Adipocyte (in vitro differentiated cells): ENCODE measurements around the gene C9orf43.

Experiments used
- DNase-seq: peaks from one replicate; pipeline ENCODE4 v3.0.0-alpha.2; 2015; ENCODE audit warnings: low read depth
- H3K27me3 ChIP-seq: replicated peaks from 2 replicates; pipeline ENCODE4 v1.7.0; 2013; ENCODE audit warnings: mild to moderate bottlenecking, low read length, moderate library complexity; ENCODE audit not compliant: control insufficient read depth, insufficient read depth
- H3K36me3 ChIP-seq: 2 replicates; pipeline ENCODE4 v1.7.0; 2013; ENCODE audit warnings: low read length, mild to moderate bottlenecking, moderate library complexity; ENCODE audit not compliant: control insufficient read depth, insufficient read depth, severe bottlenecking
- H3K4me1 ChIP-seq: 2 replicates; pipeline ENCODE4 v1.7.0; 2013; ENCODE audit warnings: mild to moderate bottlenecking, low read length, moderate library complexity; ENCODE audit not compliant: control insufficient read depth, insufficient read depth
- H3K4me3 ChIP-seq: 2 replicates; pipeline ENCODE4 v1.7.0; 2013; ENCODE audit warnings: mild to moderate bottlenecking, low read length, moderate library complexity
- H3K9ac ChIP-seq: 2 replicates; pipeline ENCODE4 v1.7.0; 2013; ENCODE audit warnings: mild to moderate bottlenecking, low read length, moderate library complexity
- H3K9me3 ChIP-seq: 2 replicates; pipeline ENCODE4 v1.7.0; 2013; ENCODE audit warnings: mild to moderate bottlenecking, low read length, moderate library complexity; ENCODE audit not compliant: control insufficient read depth

C9orf43 gene

GRCh38 chr9:113386571-113387393, 23.8 kb upstream of the C9orf43 start:
- peak overlapping the region; percentile 53 for H3K9ac ChIP-seq
- no peak overlapping the region for H3K4me3 ChIP-seq
- H3K4me1 ChIP-seq = peaks cover 15% of the 10 kb centered on the region
- no peaks in the 10 kb centered on the region for H3K27me3 ChIP-seq
- no peak for DNase-seq
- no peaks in the 10 kb centered on the region for H3K9me3 ChIP-seq
- peaks cover 40% of the 10 kb centered on the region for H3K36me3 ChIP-seq

GRCh38 chr9:113387560-113388230, 22.9 kb upstream of the C9orf43 start:
- H3K4me1 ChIP-seq = peaks cover 15% of the 10 kb centered on the region
- no peaks in the 10 kb centered on the region for H3K9me3 ChIP-seq
- H3K27me3 ChIP-seq = no peaks in the 10 kb centered on the region
- H3K9ac ChIP-seq = peak overlapping the region; percentile 53
- DNase-seq = no peak
- H3K36me3 ChIP-seq = peaks cover 47% of the 10 kb centered on the region
- no peak overlapping the region for H3K4me3 ChIP-seq

GRCh38 chr9:113388833-113389232, 21.7 kb upstream of the C9orf43 start:
- Histone ChIP-seq H3K9me3 (no peaks in the 10 kb centered on the region), H3K4me3 (no peak overlapping the region), H3K9ac (no peak overlapping the region), H3K36me3 (peaks cover 47% of the 10 kb centered on the region), H3K4me1 (peaks cover 15% of the 10 kb centered on the region), H3K27me3 (no peaks in the 10 kb centered on the region)
- DNase-seq = no peak

GRCh38 chr9:113389451-113389850, 21.1 kb upstream of the C9orf43 start:
- Histone ChIP-seq H3K36me3 (peaks cover 47% of the 10 kb centered on the region), H3K4me3 (no peak overlapping the region)
- no peak for DNase-seq

GRCh38 chr9:113390192-113390960, 20.2 kb upstream of the C9orf43 start:
- no peaks in the 10 kb centered on the region for H3K9me3 ChIP-seq

More at GRCh38 chr9:113389451-113389850, 21.1 kb upstream of the C9orf43 start:
- no peaks in the 10 kb centered on the region for H3K27me3 ChIP-seq
- H3K4me1 ChIP-seq = peaks cover 15% of the 10 kb centered on the region
- no peak overlapping the region for H3K9ac ChIP-seq
- no peaks in the 10 kb centered on the region for H3K9me3 ChIP-seq

GRCh38 chr9:113391917-113392316, 18.6 kb upstream of the C9orf43 start:
- no peak for DNase-seq
- Histone ChIP-seq H3K36me3 (peaks cover 45% of the 10 kb centered on the region), H3K27me3 (no peaks in the 10 kb centered on the region), H3K9ac (no peak overlapping the region), H3K4me3 (no peak overlapping the region), H3K9me3 (no peaks in the 10 kb centered on the region), H3K4me1 (peaks cover 15% of the 10 kb centered on the region)

More at GRCh38 chr9:113390192-113390960, 20.2 kb upstream of the C9orf43 start:
- H3K4me3 ChIP-seq = no peak overlapping the region
- no peaks in the 10 kb centered on the region for H3K27me3 ChIP-seq
- H3K4me1 ChIP-seq = peaks cover 15% of the 10 kb centered on the region
- peaks cover 47% of the 10 kb centered on the region for H3K36me3 ChIP-seq
- no peak overlapping the region for H3K9ac ChIP-seq
- no peak for DNase-seq

- Histone ChIP-seq H3K36me3 (peaks cover 38% of the 10 kb centered on the region), H3K9me3 (no peaks in the 10 kb centered on the region), H3K9ac (no peak overlapping the region), H3K4me3 (no peak overlapping the region), H3K4me1 (peaks cover 10% of the 10 kb centered on the region), H3K27me3 (no peaks in the 10 kb centered on the region)
- DNase-seq = no peak
Observed at GRCh38 chr9:113393281-113393680, 17.3 kb upstream of the C9orf43 start.

- H3K4me3 ChIP-seq = no peak overlapping the region
- no peak overlapping the region for H3K9ac ChIP-seq
- H3K36me3 ChIP-seq = peaks cover 21% of the 10 kb centered on the region
- no peaks in the 10 kb centered on the region for H3K27me3 ChIP-seq
- DNase-seq = no peak
- H3K9me3 ChIP-seq = no peaks in the 10 kb centered on the region
- peaks cover 22% of the 10 kb centered on the region for H3K4me1 ChIP-seq
Observed at GRCh38 chr9:113395000-113395861, 15.3 kb upstream of the C9orf43 start.

GRCh38 chr9:113397203-113397631, 13.3 kb upstream of the C9orf43 start:
- peaks cover 30% of the 10 kb centered on the region for H3K4me1 ChIP-seq

GRCh38 chr9:113398796-113399195, 11.8 kb upstream of the C9orf43 start:
- H3K9ac ChIP-seq = peak overlapping the region; percentile 15
- H3K9me3 ChIP-seq = no peaks in the 10 kb centered on the region
- H3K4me3 ChIP-seq = no peak overlapping the region
- H3K36me3 ChIP-seq = no peaks in the 10 kb centered on the region
- peaks cover 34% of the 10 kb centered on the region for H3K4me1 ChIP-seq
- no peak for DNase-seq
- no peaks in the 10 kb centered on the region for H3K27me3 ChIP-seq

More at GRCh38 chr9:113397203-113397631, 13.3 kb upstream of the C9orf43 start:
- Histone ChIP-seq H3K9ac (no peak overlapping the region), H3K4me3 (no peak overlapping the region), H3K27me3 (no peaks in the 10 kb centered on the region), H3K36me3 (peaks cover 3% of the 10 kb centered on the region), H3K9me3 (no peaks in the 10 kb centered on the region)
- no peak for DNase-seq
